C4-2B (cell line): Measurements from ENCODE around the gene E4F1.

Experiments used
- CTCF ChIP-seq: fragments of 450-650 bp; conservative IDR thresholded peaks from 2 replicates; pipeline ENCODE4 v1.5.1; 2017; ENCODE audit warnings: mild to moderate bottlenecking
- ZFX ChIP-seq: fragments of 450-650 bp; IDR thresholded peaks from 2 replicates; pipeline ENCODE4 v1.6.1; 2017

GRCh38 chr16:2180461-2180860, 42.9 kb upstream of the E4F1 start:
- no peak for TF ChIP-seq CTCF
- no peak for TF ChIP-seq ZFX
